Head of caudate nucleus (tissue), 42 donors: ENCODE measurements around the gene GALNT7.
A peak's percentile ranks its signal among the peaks of the same experiment; 100 is the strongest.

Experiments used
- DNase-seq, 42 donors: peaks; one replicate each; pipeline versions ENCODE4 v3.0.0 to v3.0.0-alpha.2; 2020 to 2021; ENCODE audit warnings: mixed read lengths in 7 of 42
- intact Hi-C: fragments of 100-400 bp; cut with DNase I; formaldehyde crosslinking; loops from one replicate; pipeline ENCODE4 v1.15.0; 2022

Gene GALNT7

GRCh38 chr4:173319696-173320095 lies 151.1 kb downstream of the GALNT7 start:
- intact Hi-C loops: loop anchor here (5.0 kb wide), 2 partner anchors 98 to 178 kb away; no protein-coding TSS in a partner anchor
- no peak for DNase-seq

- DNase-seq: no peak
- intact Hi-C loops: no loop called here
Measured at GRCh38 chr4:173325007-173325736, 156.6 kb downstream of the GALNT7 start.

- intact Hi-C loops: no loop called here
Measured at GRCh38 chr4:173328236-173328901, 159.8 kb downstream of the GALNT7 start.

GRCh38 chr4:173330590-173330989 lies 162.0 kb downstream of the GALNT7 start:
- no peak for DNase-seq
- intact Hi-C loops: no loop called here

More at GRCh38 chr4:173328236-173328901, 159.8 kb downstream of the GALNT7 start:
- no peak for DNase-seq

- DNase-seq: no peak
- intact Hi-C loops: no loop called here
Measured at GRCh38 chr4:173332021-173332487, 163.4 kb downstream of the GALNT7 start.

GRCh38 chr4:173332963-173333657 lies 164.5 kb downstream of the GALNT7 start:
- peak in 20 of 42 donors; percentile 4 to 58 (median 20) for DNase-seq
- intact Hi-C loops: no loop called here

GRCh38 chr4:173333658-173334084 lies 165.1 kb downstream of the GALNT7 start:
- intact Hi-C loops: loop anchor here (2.0 kb wide), 1 partner anchor 37 kb away; the partner anchor contains the start of gene SAP30
- peak in 39 of 42 donors; percentile 8 to 78 (median 57) for DNase-seq

GRCh38 chr4:173334085-173334890 lies 165.7 kb downstream of the GALNT7 start, which contains the start of gene HMGB2:
Gene HMGB2, minus strand, starts transcription at chr4:173334358. Its CDS starts 709 bp downstream, at chr4:173333649.
- intact Hi-C loops: loop anchor here (2.0 kb wide), 1 partner anchor 37 kb away; the partner anchor contains the start of gene SAP30
- DNase-seq: peak; percentile 98 to 100 (median 100)

- peak in 39 of 42 donors; percentile 9 to 71 (median 42) for DNase-seq
- intact Hi-C loops: loop anchor here (2.0 kb wide), 1 partner anchor 36 kb away; the partner anchor contains the start of gene SAP30
Measured at GRCh38 chr4:173334891-173335752, 166.5 kb downstream of the GALNT7 start.

- intact Hi-C loops: no loop called here
- DNase-seq: no peak
Measured at GRCh38 chr4:173337463-173337862, 168.9 kb downstream of the GALNT7 start.

GRCh38 chr4:173343832-173344397 lies 175.3 kb downstream of the GALNT7 start:
- no peak for DNase-seq
- intact Hi-C loops: no loop called here

GRCh38 chr4:173345648-173346047 lies 177.0 kb downstream of the GALNT7 start:
- intact Hi-C loops: no loop called here
- no peak for DNase-seq

- intact Hi-C loops: no loop called here
- DNase-seq: no peak
Measured at GRCh38 chr4:173346074-173346473, 177.5 kb downstream of the GALNT7 start.

GRCh38 chr4:173347467-173347866 lies 178.9 kb downstream of the GALNT7 start:
- intact Hi-C loops: no loop called here
- DNase-seq: no peak

- no peak for DNase-seq
- intact Hi-C loops: no loop called here
Measured at GRCh38 chr4:173357939-173358338, 189.3 kb downstream of the GALNT7 start.

- intact Hi-C loops: no loop called here
- DNase-seq: peak in 1 of 42 donors; percentile 14
Measured at GRCh38 chr4:173360587-173361221, 192.1 kb downstream of the GALNT7 start.

GRCh38 chr4:173362666-173363065 lies 194.1 kb downstream of the GALNT7 start:
- no peak for DNase-seq
- intact Hi-C loops: no loop called here
